Stimulated activated effector memory CD8-positive, alpha-beta T cell treated with anti-CD3 and anti-CD28 coated beads, Interleukin-12 subunit alpha, Interleukin-12 subunit beta, amount 100 ng/mL, for 72 hours (primary cell): ENCODE results near the gene C11orf86.
A peak's percentile ranks its signal among the peaks of the same experiment; 100 is the strongest.
"Not testable (repeated sequence)": the region's sequence is repeated elsewhere in the genome, so short reads cannot be mapped to it uniquely, and the experiment has no call there.

ENCODE experiments used
- ATAC-seq: fragments of 150-1000 bp; cut with Tn5 transposase; 2 replicates; pipeline ENCODE4 v1.10.0; 2021
- DNase-seq, 2 donors: peaks; one replicate each; pipeline ENCODE4 v3.0.0; 2021 to 2022; ENCODE audit warnings: low spot score in 2 of 2
- H3K27ac Mint-ChIP-seq: one replicate; pipeline ENCODE4 v1.8.0; 2022; ENCODE audit warnings: mild to moderate bottlenecking, mixed read lengths
- H3K36me3 Mint-ChIP-seq: one replicate; pipeline ENCODE4 v1.8.0; 2022; ENCODE audit warnings: mild to moderate bottlenecking, mixed read lengths
- H3K4me1 Mint-ChIP-seq: one replicate; pipeline ENCODE4 v1.8.0; 2022; ENCODE audit warnings: mixed read lengths
- H3K4me3 Mint-ChIP-seq: one replicate; pipeline ENCODE4 v1.8.0; 2022; ENCODE audit warnings: mild to moderate bottlenecking, mixed read lengths
- H3K9me3 Mint-ChIP-seq: one replicate; pipeline ENCODE4 v1.8.0; 2022; ENCODE audit warnings: mixed read lengths

C11orf86 gene

GRCh38 chr11:66958232-66958955 is 16.7 kb upstream of the C11orf86 start, which contains the start of gene PC:
TSS of gene PC (minus strand) at chr11:66958383. CDS start at chr11:66872159, 86,224 bp downstream.
- H3K4me1 Mint-ChIP-seq: peaks cover 26% of the 10 kb centered on the region
- H3K4me3 Mint-ChIP-seq: peak within 1 kb of the TSS; percentile 70
- peaks cover 3% of the 10 kb centered on the region for H3K9me3 Mint-ChIP-seq
- DNase-seq (peak; percentile 85 to 97), ATAC-seq (peak; percentile 97)
- H3K36me3 Mint-ChIP-seq: no peaks in the 10 kb centered on the region
- H3K27ac Mint-ChIP-seq: peak within 1 kb of the TSS; percentile 69

GRCh38 chr11:66958956-66959274 is 16.2 kb upstream of the C11orf86 start:
- peak overlapping the region; percentile 69 for H3K27ac Mint-ChIP-seq
- H3K4me3 Mint-ChIP-seq: peak overlapping the region; percentile 70
- no peak for DNase-seq
- H3K4me1 Mint-ChIP-seq: peaks cover 26% of the 10 kb centered on the region
- H3K36me3 Mint-ChIP-seq: no peaks in the 10 kb centered on the region
- peaks cover 3% of the 10 kb centered on the region for H3K9me3 Mint-ChIP-seq
- ATAC-seq: peak; percentile 24

GRCh38 chr11:66961691-66962213 is 13.4 kb upstream of the C11orf86 start:
- not testable (repeated sequence) for H3K27ac Mint-ChIP-seq, DNase-seq, H3K4me3 Mint-ChIP-seq, H3K9me3 Mint-ChIP-seq, ATAC-seq, H3K36me3 Mint-ChIP-seq
- H3K4me1 Mint-ChIP-seq: peaks cover 22% of the 10 kb centered on the region

GRCh38 chr11:66962247-66962646 is 12.9 kb upstream of the C11orf86 start:
- H3K36me3 Mint-ChIP-seq: no peaks in the 10 kb centered on the region
- DNase-seq: no peak
- H3K4me3 Mint-ChIP-seq: no peak overlapping the region
- peaks cover 17% of the 10 kb centered on the region for H3K4me1 Mint-ChIP-seq
- H3K9me3 Mint-ChIP-seq: peaks cover 3% of the 10 kb centered on the region
- no peak overlapping the region for H3K27ac Mint-ChIP-seq
- no peak for ATAC-seq

- H3K36me3 Mint-ChIP-seq: no peaks in the 10 kb centered on the region
- H3K27ac Mint-ChIP-seq: no peak overlapping the region
- H3K4me1 Mint-ChIP-seq: peaks cover 13% of the 10 kb centered on the region
- DNase-seq (no peak), ATAC-seq (no peak)
- peaks cover 3% of the 10 kb centered on the region for H3K9me3 Mint-ChIP-seq
- no peak overlapping the region for H3K4me3 Mint-ChIP-seq
These were observed 12.3 kb upstream of the C11orf86 start for GRCh38 chr11:66962801-66963200.

GRCh38 chr11:66964495-66964894 is 10.6 kb upstream of the C11orf86 start:
- no peak overlapping the region for H3K27ac Mint-ChIP-seq
- DNase-seq: no peak
- no peak for ATAC-seq
- no peaks in the 10 kb centered on the region for H3K36me3 Mint-ChIP-seq
- H3K9me3 Mint-ChIP-seq: no peaks in the 10 kb centered on the region
- no peak overlapping the region for H3K4me3 Mint-ChIP-seq
- H3K4me1 Mint-ChIP-seq: peaks cover 10% of the 10 kb centered on the region

GRCh38 chr11:66966351-66966750 is 8.8 kb upstream of the C11orf86 start:
- H3K36me3 Mint-ChIP-seq: no peaks in the 10 kb centered on the region
- H3K9me3 Mint-ChIP-seq: no peaks in the 10 kb centered on the region
- no peak for DNase-seq
- H3K27ac Mint-ChIP-seq: peak overlapping the region; percentile 33
- peaks cover 25% of the 10 kb centered on the region for H3K4me1 Mint-ChIP-seq
- no peak overlapping the region for H3K4me3 Mint-ChIP-seq
- no peak for ATAC-seq

- no peak overlapping the region for H3K4me3 Mint-ChIP-seq
- peak overlapping the region; percentile 18 for H3K27ac Mint-ChIP-seq
- H3K36me3 Mint-ChIP-seq: no peaks in the 10 kb centered on the region
- no peak for DNase-seq
- peaks cover 28% of the 10 kb centered on the region for H3K4me1 Mint-ChIP-seq
- no peaks in the 10 kb centered on the region for H3K9me3 Mint-ChIP-seq
- ATAC-seq: no peak
These were observed 7.3 kb upstream of the C11orf86 start for GRCh38 chr11:66967670-66968425.

GRCh38 chr11:66969584-66970225 is 5.4 kb upstream of the C11orf86 start:
- H3K4me1 Mint-ChIP-seq: peaks cover 28% of the 10 kb centered on the region

GRCh38 chr11:66970371-66970806 is 4.7 kb upstream of the C11orf86 start:
- H3K27ac Mint-ChIP-seq: peak overlapping the region; percentile 29
- ATAC-seq (peak; percentile 64), DNase-seq (no peak)
- no peaks in the 10 kb centered on the region for H3K9me3 Mint-ChIP-seq
- H3K36me3 Mint-ChIP-seq: no peaks in the 10 kb centered on the region
- peak overlapping the region; percentile 20 for H3K4me3 Mint-ChIP-seq
- peaks cover 28% of the 10 kb centered on the region for H3K4me1 Mint-ChIP-seq

More at GRCh38 chr11:66969584-66970225, 5.4 kb upstream of the C11orf86 start:
- H3K27ac Mint-ChIP-seq: no peak overlapping the region
- no peak for DNase-seq
- ATAC-seq: no peak
- no peaks in the 10 kb centered on the region for H3K36me3 Mint-ChIP-seq
- no peaks in the 10 kb centered on the region for H3K9me3 Mint-ChIP-seq
- no peak overlapping the region for H3K4me3 Mint-ChIP-seq

- peak overlapping the region; percentile 29 for H3K27ac Mint-ChIP-seq
- peak overlapping the region; percentile 20 for H3K4me3 Mint-ChIP-seq
- H3K36me3 Mint-ChIP-seq: no peaks in the 10 kb centered on the region
- no peaks in the 10 kb centered on the region for H3K9me3 Mint-ChIP-seq
- DNase-seq (peak in 1 of 2 donors; percentile 63), ATAC-seq (peak; percentile 97)
- H3K4me1 Mint-ChIP-seq: peaks cover 33% of the 10 kb centered on the region
These were observed 4.2 kb upstream of the C11orf86 start for GRCh38 chr11:66970807-66971442.

GRCh38 chr11:66971488-66971887 is 3.6 kb upstream of the C11orf86 start:
- no peak overlapping the region for H3K4me3 Mint-ChIP-seq
- no peak for DNase-seq
- ATAC-seq: peak; percentile 25
- peaks cover 38% of the 10 kb centered on the region for H3K4me1 Mint-ChIP-seq
- H3K9me3 Mint-ChIP-seq: no peaks in the 10 kb centered on the region
- H3K36me3 Mint-ChIP-seq: no peaks in the 10 kb centered on the region
- no peak overlapping the region for H3K27ac Mint-ChIP-seq

- DNase-seq: no peak
- no peak for ATAC-seq
- Mint-ChIP-seq H3K4me3 (no peak overlapping the region), H3K36me3 (no peaks in the 10 kb centered on the region), H3K4me1 (peaks cover 29% of the 10 kb centered on the region), H3K27ac (no peak overlapping the region), H3K9me3 (no peaks in the 10 kb centered on the region)
These were observed 1.0 kb upstream of the C11orf86 start for GRCh38 chr11:66973956-66974580.

- Mint-ChIP-seq H3K27ac (no peak overlapping the region), H3K4me1 (peaks cover 21% of the 10 kb centered on the region), H3K36me3 (no peaks in the 10 kb centered on the region)
These were observed 412 bp downstream of the C11orf86 start for GRCh38 chr11:66975405-66976027.

More at GRCh38 chr11:66975405-66976027, 412 bp downstream of the C11orf86 start:
- Mint-ChIP-seq H3K4me3 (no peak overlapping the region), H3K9me3 (peaks cover 3% of the 10 kb centered on the region)
- no peak for ATAC-seq
- no peak for DNase-seq
